ENCODE results near the gene KRT40.

DNA sequence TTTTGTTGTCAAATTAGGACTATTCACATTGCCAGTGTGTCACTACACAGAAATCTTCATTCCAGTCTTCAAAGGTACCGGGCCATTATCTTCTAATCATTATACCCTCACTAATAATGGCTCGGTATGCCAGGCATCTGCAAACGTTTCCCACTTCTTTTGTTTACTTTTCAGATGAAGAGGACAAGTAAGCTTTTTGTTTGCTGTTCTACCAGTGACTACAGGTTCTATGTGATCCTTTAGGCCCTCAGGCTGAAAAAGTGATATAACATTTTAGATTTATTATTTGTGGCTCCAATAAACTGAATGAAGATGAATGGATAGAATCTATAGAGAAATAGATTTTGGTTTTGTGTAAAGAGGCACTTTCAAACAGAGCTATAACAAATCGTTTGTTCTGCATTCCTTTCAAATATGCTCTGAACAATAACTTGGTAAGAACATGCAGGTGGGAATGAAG lies 25.2 kb upstream of the KRT40 start:
- TF ChIP-seq EP300 (IDR thresholded peaks at IDR 0.05; ENCODE audit: borderline replicate concordance) (no peak), RAD21 (IDR thresholded peaks at IDR 0.05; ENCODE audit: low read depth) (no peak)
- TF ChIP-seq, protein P1, sequence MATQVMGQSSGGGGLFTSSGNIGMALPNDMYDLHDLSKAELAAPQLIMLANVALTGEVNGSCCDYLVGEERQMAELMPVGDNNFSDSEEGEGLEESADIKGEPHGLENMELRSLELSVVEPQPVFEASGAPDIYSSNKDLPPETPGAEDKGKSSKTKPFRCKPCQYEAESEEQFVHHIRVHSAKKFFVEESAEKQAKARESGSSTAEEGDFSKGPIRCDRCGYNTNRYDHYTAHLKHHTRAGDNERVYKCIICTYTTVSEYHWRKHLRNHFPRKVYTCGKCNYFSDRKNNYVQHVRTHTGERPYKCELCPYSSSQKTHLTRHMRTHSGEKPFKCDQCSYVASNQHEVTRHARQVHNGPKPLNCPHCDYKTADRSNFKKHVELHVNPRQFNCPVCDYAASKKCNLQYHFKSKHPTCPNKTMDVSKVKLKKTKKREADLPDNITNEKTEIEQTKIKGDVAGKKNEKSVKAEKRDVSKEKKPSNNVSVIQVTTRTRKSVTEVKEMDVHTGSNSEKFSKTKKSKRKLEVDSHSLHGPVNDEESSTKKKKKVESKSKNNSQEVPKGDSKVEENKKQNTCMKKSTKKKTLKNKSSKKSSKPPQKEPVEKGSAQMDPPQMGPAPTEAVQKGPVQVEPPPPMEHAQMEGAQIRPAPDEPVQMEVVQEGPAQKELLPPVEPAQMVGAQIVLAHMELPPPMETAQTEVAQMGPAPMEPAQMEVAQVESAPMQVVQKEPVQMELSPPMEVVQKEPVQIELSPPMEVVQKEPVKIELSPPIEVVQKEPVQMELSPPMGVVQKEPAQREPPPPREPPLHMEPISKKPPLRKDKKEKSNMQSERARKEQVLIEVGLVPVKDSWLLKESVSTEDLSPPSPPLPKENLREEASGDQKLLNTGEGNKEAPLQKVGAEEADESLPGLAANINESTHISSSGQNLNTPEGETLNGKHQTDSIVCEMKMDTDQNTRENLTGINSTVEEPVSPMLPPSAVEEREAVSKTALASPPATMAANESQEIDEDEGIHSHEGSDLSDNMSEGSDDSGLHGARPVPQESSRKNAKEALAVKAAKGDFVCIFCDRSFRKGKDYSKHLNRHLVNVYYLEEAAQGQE (IDR thresholded peaks at IDR 0.05; ENCODE audit: low read depth): no peak

Data from Ishikawa (cell line).